ENCODE data around the gene RPL6.
"Not testable (repeated sequence)": the region's sequence is repeated elsewhere in the genome, so short reads cannot be mapped to it uniquely, and the experiment has no call there.

Gene RPL6

GRCh38 chr12:112409064-112409905 lies at the start of gene RPL6:
RPL6 (minus strand) TSS chr12:112409605; CDS start chr12:112408656, 949 bp downstream.
- H3K36me3 ChIP-seq (ENCODE audit: low read depth): peaks cover 49% of the 10 kb centered on the region
- no peak for TF ChIP-seq CTCF (IDR thresholded peaks at IDR 0.05; ENCODE audit: poor library complexity, severe bottlenecking)
- peak within 1 kb of the TSS; percentile 78 for H3K4me3 ChIP-seq (ENCODE audit: severe bottlenecking)
- H3K4me1 ChIP-seq (ENCODE audit: insufficient read depth, poor library complexity, severe bottlenecking): peaks cover 4% of the 10 kb centered on the region
- DNase-seq (ENCODE audit: low spot score) (peak; percentile 76), ATAC-seq (ENCODE audit: low read depth) (peak; percentile 92)
- no peaks in the 10 kb centered on the region for H3K27me3 ChIP-seq (ENCODE audit: insufficient read depth, poor library complexity, severe bottlenecking)
- no peaks in the 10 kb centered on the region for H3K9me3 ChIP-seq (ENCODE audit: severe bottlenecking)
- peak within 1 kb of the TSS; percentile 80 for H3K27ac ChIP-seq (ENCODE audit: poor library complexity, severe bottlenecking)

GRCh38 chr12:112458751-112459150 lies 49.3 kb upstream of the RPL6 start:
- H3K4me1 ChIP-seq (ENCODE audit: insufficient read depth, poor library complexity, severe bottlenecking): no peaks in the 10 kb centered on the region
- TF ChIP-seq CTCF (IDR thresholded peaks at IDR 0.05; ENCODE audit: poor library complexity, severe bottlenecking): no peak
- DNase-seq (ENCODE audit: low spot score): no peak
- H3K27me3 ChIP-seq (ENCODE audit: insufficient read depth, poor library complexity, severe bottlenecking): no peaks in the 10 kb centered on the region
- no peak overlapping the region for H3K4me3 ChIP-seq (ENCODE audit: severe bottlenecking)
- no peak for ATAC-seq (ENCODE audit: low read depth)
- H3K27ac ChIP-seq (ENCODE audit: poor library complexity, severe bottlenecking): no peak overlapping the region
- H3K9me3 ChIP-seq (ENCODE audit: severe bottlenecking): no peaks in the 10 kb centered on the region
- H3K36me3 ChIP-seq (ENCODE audit: low read depth): peaks cover 75% of the 10 kb centered on the region

GRCh38 chr12:112458330-112458729 lies 48.9 kb upstream of the RPL6 start:
- TF ChIP-seq CTCF (IDR thresholded peaks at IDR 0.05; ENCODE audit: poor library complexity, severe bottlenecking): no peak
- ATAC-seq (ENCODE audit: low read depth): no peak
- H3K4me1 ChIP-seq (ENCODE audit: insufficient read depth, poor library complexity, severe bottlenecking): no peaks in the 10 kb centered on the region
- DNase-seq (ENCODE audit: low spot score): no peak
- no peak overlapping the region for H3K27ac ChIP-seq (ENCODE audit: poor library complexity, severe bottlenecking)
- peaks cover 75% of the 10 kb centered on the region for H3K36me3 ChIP-seq (ENCODE audit: low read depth)
- H3K9me3 ChIP-seq (ENCODE audit: severe bottlenecking): no peaks in the 10 kb centered on the region
- H3K4me3 ChIP-seq (ENCODE audit: severe bottlenecking): no peak overlapping the region
- no peaks in the 10 kb centered on the region for H3K27me3 ChIP-seq (ENCODE audit: insufficient read depth, poor library complexity, severe bottlenecking)

- not testable (repeated sequence) for H3K27me3 ChIP-seq (ENCODE audit: insufficient read depth, poor library complexity, severe bottlenecking); DNase-seq (ENCODE audit: low spot score); H3K4me3 ChIP-seq (ENCODE audit: severe bottlenecking); H3K9me3 ChIP-seq (ENCODE audit: severe bottlenecking); H3K4me1 ChIP-seq (ENCODE audit: insufficient read depth, poor library complexity, severe bottlenecking); H3K27ac ChIP-seq (ENCODE audit: poor library complexity, severe bottlenecking); ATAC-seq (ENCODE audit: low read depth)
- H3K36me3 ChIP-seq (ENCODE audit: low read depth): peaks cover 81% of the 10 kb centered on the region
Measured at GRCh38 chr12:112457142-112457541, 47.7 kb upstream of the RPL6 start.

- no peaks in the 10 kb centered on the region for H3K27me3 ChIP-seq (ENCODE audit: insufficient read depth, poor library complexity, severe bottlenecking)
- H3K4me1 ChIP-seq (ENCODE audit: insufficient read depth, poor library complexity, severe bottlenecking): no peaks in the 10 kb centered on the region
- no peak overlapping the region for H3K27ac ChIP-seq (ENCODE audit: poor library complexity, severe bottlenecking)
- peaks cover 86% of the 10 kb centered on the region for H3K36me3 ChIP-seq (ENCODE audit: low read depth)
- no peak for ATAC-seq (ENCODE audit: low read depth)
- no peaks in the 10 kb centered on the region for H3K9me3 ChIP-seq (ENCODE audit: severe bottlenecking)
- TF ChIP-seq CTCF (IDR thresholded peaks at IDR 0.05; ENCODE audit: poor library complexity, severe bottlenecking): no peak
- H3K4me3 ChIP-seq (ENCODE audit: severe bottlenecking): no peak overlapping the region
- no peak for DNase-seq (ENCODE audit: low spot score)
Measured at GRCh38 chr12:112456029-112456428, 46.6 kb upstream of the RPL6 start.

Data from RWPE2 (cell line).